ENCODE results near the gene ZFPM1. TPM values are rescaled to one million over a fixed set of nuclear protein-coding genes. Genes with fewer than 3 reads are reported as not detected.
A peak's percentile ranks its signal among the peaks of the same experiment; 100 is the strongest.

ZFPM1 gene
- total and polyA plus RNA-seq, 2 of the 8 experiments (the other 6 are each of a cell fraction or from before 2014, with no cell fraction given), result 0.74 to 4.8 TPM

- Histone ChIP-seq H2BK15ac (ENCODE audit: low read length) (no peak overlapping the region), H3K18ac (ENCODE audit: extremely low read depth, low read length) (no peak overlapping the region), H4K91ac (replicated peaks; ENCODE audit: insufficient read length, low read length) (no peak overlapping the region), H3K14ac (ENCODE audit: insufficient read length) (no peak overlapping the region), H3K79me2 (ENCODE audit: control insufficient read depth in 1 of 2, insufficient read depth in 2 of 2, low read length in 2 of 2) (no peaks in the 10 kb centered on the region), H2AFZ (ENCODE audit: low read length) (no peak overlapping the region), H3K27ac (ENCODE audit: low read depth, low read length) (no peak overlapping the region), H3K9ac (replicated peaks in 1 of 4; ENCODE audit: extremely low read depth in 1 of 4, low read depth in 3 of 4, low read length in 3 of 4) (no peak overlapping the region), H3K9me3 (ENCODE audit: insufficient read depth in 2 of 2, low read depth in 1 of 2, low read length in 1 of 2) (no peaks in the 10 kb centered on the region), H2AK5ac (ENCODE audit: low read depth, low read length) (no peak overlapping the region), H4K20me1 (replicated peaks in 1 of 2; ENCODE audit: control insufficient read depth in 1 of 2, insufficient read depth in 2 of 2, low read length in 2 of 2) (peaks cover 0 to 3% of the 10 kb centered on the region in 2 experiments), H2BK5ac (ENCODE audit: low read depth, low read length) (no peak overlapping the region), H3K23me2 (ENCODE audit: low read depth, low read length) (no peaks in the 10 kb centered on the region), H4K5ac (ENCODE audit: insufficient read length, low read depth, low read length) (no peak overlapping the region), H3K23ac (ENCODE audit: insufficient read length) (no peak overlapping the region), H2BK120ac (replicated peaks; ENCODE audit: low read depth, low read length) (no peak overlapping the region), H3K36me3 (ENCODE audit: control insufficient read depth in 2 of 4, insufficient read depth in 4 of 4, low read length in 3 of 4) (no peaks in the 10 kb centered on the region), H3K4me1 (replicated peaks in 1 of 4; ENCODE audit: control insufficient read depth in 3 of 4, insufficient read depth in 4 of 4, low read length in 3 of 4) (no peaks in the 10 kb centered on the region), H4K8ac (ENCODE audit: extremely low read depth, insufficient read depth, low read length) (peak overlapping the region; percentile 5; the same call in 1 of the 2 replicates), H3K4me2 (ENCODE audit: insufficient read depth in 1 of 2, low read depth in 2 of 2, low read length in 2 of 2) (no peak overlapping the region), H2BK12ac (ENCODE audit: low read depth, low read length) (no peak overlapping the region), H3K4ac (replicated peaks; ENCODE audit: insufficient read length, low read depth, low read length) (no peak overlapping the region), H3K56ac (replicated peaks; ENCODE audit: insufficient read length, low read depth, low read length) (no peak overlapping the region), H3K4me3 (ENCODE audit: extremely low read depth in 1 of 4, insufficient read depth in 2 of 4, low read depth in 3 of 4, low read length in 4 of 4) (no peak overlapping the region), H2BK20ac (ENCODE audit: low read length) (no peak overlapping the region), H3K27me3 (replicated peaks in 1 of 4; ENCODE audit: control insufficient read depth in 3 of 4, extremely low read depth in 1 of 4, insufficient read depth in 3 of 4, low read length in 3 of 4) (no peaks in the 10 kb centered on the region), H3K79me1 (ENCODE audit: low read depth, low read length) (no peaks in the 10 kb centered on the region)
- 92% methylated on average over 24 of the region's 26 CpGs; no CpG with 5 or more reads in 1 of the 2 experiments for WGBS, 2 experiments (ENCODE audit: extremely low coverage in 1 of 2, insufficient coverage in 1 of 2, insufficient read length in 1 of 2, insufficient replicate concordance in 2 of 2, low coverage in 1 of 2, low lambda C conversion rate in 2 of 2, missing lambda C conversion rate in 1 of 2)
- DNase-seq (ENCODE audit: low read depth in 1 of 2, low spot score in 2 of 2) (no peak), FAIRE-seq (no peak)
- POLR2A ChIA-PET (ENCODE audit: partially characterized antibody), result interaction anchor here (1.1 kb wide), 2 partner anchors 7 to 12 kb away, joined by 3 read pairs; no protein-coding TSS in a partner anchor
- CTCF ChIA-PET (ENCODE audit: partially characterized antibody), result interaction anchor here (1.2 to 1.3 kb wide), 3 partner anchors 22 to 63 kb away, joined by 3 read pairs; no protein-coding TSS in a partner anchor
- TF ChIP-seq SP4 (IDR thresholded peaks at IDR 0.05; ENCODE audit: low read length) (no peak), KDM5A (IDR thresholded peaks at IDR 0.05; ENCODE audit: low read length) (no peak)
Observed at GRCh38 chr16:88510091-88510994, 57.3 kb downstream of the ZFPM1 start.
